Measurements from ENCODE around the gene GDPD5. TPM values are rescaled to one million over a fixed set of nuclear protein-coding genes. Genes with fewer than 3 reads are reported as not detected.

Gene GDPD5
- total and polyA plus RNA-seq, 8 donors: 0.58 to 57.6 (median 4.9) TPM

DNA sequence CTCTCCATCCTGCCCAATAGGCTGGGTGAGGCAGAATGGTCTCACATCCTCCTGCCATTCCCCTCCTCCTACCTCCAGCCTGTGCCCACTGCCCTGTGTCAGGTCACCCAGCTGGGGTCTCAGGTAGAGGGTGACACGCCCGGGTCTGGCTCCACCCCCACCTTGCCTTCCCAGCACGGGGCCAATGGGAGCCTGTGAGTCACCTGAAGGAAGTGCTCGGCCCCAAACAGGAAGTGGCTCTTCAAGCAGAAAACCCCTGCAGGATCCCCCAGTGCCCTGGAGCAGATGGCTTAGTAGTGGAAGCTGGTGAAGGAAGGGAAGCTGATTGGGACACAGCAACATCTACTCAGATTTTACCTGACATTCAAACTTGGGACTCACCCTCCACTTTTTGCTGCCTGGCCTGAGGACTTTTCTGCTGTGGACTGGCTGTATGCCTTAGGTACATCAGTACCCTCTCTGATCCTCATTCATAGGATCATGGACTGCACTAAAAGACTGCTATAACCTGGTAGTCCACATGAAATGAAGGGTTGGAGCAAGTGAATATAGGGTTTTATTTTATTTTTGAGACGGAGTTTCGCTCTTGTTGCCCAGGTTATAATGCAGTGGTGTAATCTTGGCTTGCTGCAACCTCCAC, 33.4 kb downstream of the GDPD5 start:
- no peak overlapping the region for H3K27ac ChIP-seq
- H3K9me3 ChIP-seq: no peaks in the 10 kb centered on the region
- H3K4me1 ChIP-seq: peaks cover 0 to 5% (median 0%) of the 10 kb centered on the region in 4 donors
- 46 to 57% (median 50%) methylated on average over 6 of the region's 6 CpGs for WGBS, 5 donors
- intact Hi-C loops (cut with DNase I; ENCODE audit: low total_unique reads): no loop called here
- peak in 1 of 2 donors; percentile 27 for DNase-seq
- H3K27me3 ChIP-seq: no peaks in the 10 kb centered on the region
- H3K4me3 ChIP-seq: no peak overlapping the region
- H3K36me3 ChIP-seq: no peaks in the 10 kb centered on the region
- TF ChIP-seq POLR2A (IDR thresholded peaks at IDR 0.05) (no peak), EP300 (IDR thresholded peaks at IDR 0.05) (no peak), POLR2AphosphoS5 (IDR thresholded peaks at IDR 0.05) (no peak)
- TF ChIP-seq, protein P1, sequence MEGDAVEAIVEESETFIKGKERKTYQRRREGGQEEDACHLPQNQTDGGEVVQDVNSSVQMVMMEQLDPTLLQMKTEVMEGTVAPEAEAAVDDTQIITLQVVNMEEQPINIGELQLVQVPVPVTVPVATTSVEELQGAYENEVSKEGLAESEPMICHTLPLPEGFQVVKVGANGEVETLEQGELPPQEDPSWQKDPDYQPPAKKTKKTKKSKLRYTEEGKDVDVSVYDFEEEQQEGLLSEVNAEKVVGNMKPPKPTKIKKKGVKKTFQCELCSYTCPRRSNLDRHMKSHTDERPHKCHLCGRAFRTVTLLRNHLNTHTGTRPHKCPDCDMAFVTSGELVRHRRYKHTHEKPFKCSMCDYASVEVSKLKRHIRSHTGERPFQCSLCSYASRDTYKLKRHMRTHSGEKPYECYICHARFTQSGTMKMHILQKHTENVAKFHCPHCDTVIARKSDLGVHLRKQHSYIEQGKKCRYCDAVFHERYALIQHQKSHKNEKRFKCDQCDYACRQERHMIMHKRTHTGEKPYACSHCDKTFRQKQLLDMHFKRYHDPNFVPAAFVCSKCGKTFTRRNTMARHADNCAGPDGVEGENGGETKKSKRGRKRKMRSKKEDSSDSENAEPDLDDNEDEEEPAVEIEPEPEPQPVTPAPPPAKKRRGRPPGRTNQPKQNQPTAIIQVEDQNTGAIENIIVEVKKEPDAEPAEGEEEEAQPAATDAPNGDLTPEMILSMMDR (IDR thresholded peaks at IDR 0.05): no peak

DNA sequence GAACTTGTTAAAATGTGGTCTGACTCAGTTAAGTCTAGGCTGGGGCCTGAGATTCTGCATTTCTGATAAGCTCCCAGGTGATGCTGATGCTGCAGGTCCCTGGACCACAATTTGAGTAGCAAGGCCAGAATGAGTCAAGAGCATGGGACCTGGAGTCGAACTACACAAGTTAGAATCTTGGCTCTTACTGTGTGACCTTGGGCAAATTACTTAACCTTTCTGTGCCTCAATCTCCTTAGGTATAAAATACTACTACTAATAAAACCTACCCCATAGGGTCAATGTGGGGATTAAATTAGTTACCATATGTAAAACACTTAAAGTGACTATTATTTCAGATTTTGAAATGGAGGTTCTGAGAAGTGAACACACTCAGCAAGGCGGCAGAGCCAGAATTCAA, 34.3 kb downstream of the GDPD5 start:
- peaks cover 0 to 5% (median 0%) of the 10 kb centered on the region in 4 donors for H3K4me1 ChIP-seq
- DNase-seq: no peak
- no peaks in the 10 kb centered on the region for H3K27me3 ChIP-seq
- no peaks in the 10 kb centered on the region for H3K9me3 ChIP-seq
- TF ChIP-seq EP300 (IDR thresholded peaks at IDR 0.05) (no peak), POLR2AphosphoS5 (IDR thresholded peaks at IDR 0.05) (no peak), POLR2A (IDR thresholded peaks at IDR 0.05) (no peak)
- TF ChIP-seq, protein P1 (IDR thresholded peaks at IDR 0.05): no peak
- H3K27ac ChIP-seq: no peak overlapping the region
- no peak overlapping the region for H3K4me3 ChIP-seq
- intact Hi-C loops (cut with DNase I; ENCODE audit: low total_unique reads): no loop called here
- no peaks in the 10 kb centered on the region for H3K36me3 ChIP-seq
- WGBS, 5 donors: 93 to 100% (median 96%) methylated on average over 2 of the region's 2 CpGs

DNA sequence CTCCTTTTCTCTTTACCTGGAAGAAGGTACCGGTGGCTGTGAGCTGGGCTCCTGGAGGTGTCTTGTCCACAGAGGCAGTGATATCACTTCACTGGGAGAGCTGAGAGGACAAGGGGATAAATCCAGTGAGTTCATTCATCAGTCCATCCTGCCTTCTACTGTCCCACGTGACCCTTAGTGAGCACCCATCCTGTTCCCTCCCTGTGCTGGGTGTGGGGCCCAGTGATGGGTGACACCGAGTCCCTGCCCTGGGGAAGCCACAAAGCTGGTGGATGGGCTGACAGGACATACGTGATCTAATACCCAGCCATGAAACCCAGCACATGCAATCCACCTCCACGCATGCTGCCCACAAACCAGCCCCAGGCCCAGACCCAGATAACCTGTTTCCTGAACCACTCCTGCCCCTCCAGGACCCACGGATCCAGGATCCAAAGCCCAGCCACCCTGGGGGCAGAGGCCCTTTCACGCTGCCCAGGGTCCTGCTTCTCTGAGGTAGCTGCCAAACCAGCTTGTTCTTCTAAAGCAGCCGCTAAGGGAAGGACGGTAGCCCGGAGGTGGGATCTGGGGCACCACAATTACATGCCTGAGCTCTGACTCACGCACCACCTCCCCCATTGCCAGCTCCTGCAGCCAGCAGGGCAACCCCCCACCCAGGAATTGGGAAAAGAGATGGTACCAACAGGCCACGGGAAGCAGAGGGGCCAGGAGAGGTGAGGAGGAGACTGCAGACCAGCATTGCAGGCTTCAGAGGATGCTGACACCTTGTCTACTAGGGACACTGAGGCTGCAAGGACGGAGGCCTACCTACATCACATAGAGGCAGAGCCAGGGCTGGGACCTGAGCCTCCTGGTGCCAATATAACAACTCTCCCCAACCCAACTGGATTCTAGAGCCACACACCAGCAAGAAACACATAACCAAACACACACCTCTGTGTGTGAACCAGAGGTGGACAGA, 35.2 kb downstream of the GDPD5 start:
- Histone ChIP-seq H3K9me3 (no peaks in the 10 kb centered on the region), H3K4me1 (peaks cover 0 to 5% (median 0%) of the 10 kb centered on the region in 4 donors), H3K4me3 (no peak overlapping the region), H3K36me3 (no peaks in the 10 kb centered on the region), H3K27ac (no peak overlapping the region), H3K27me3 (no peaks in the 10 kb centered on the region)
- 64 to 78% (median 73%) methylated on average over 7 to 13 of the region's 13 CpGs for WGBS, 5 donors
- DNase-seq: no peak
- intact Hi-C loops (cut with DNase I; ENCODE audit: low total_unique reads): no loop called here
- TF ChIP-seq POLR2AphosphoS5 (IDR thresholded peaks at IDR 0.05) (no peak), EP300 (IDR thresholded peaks at IDR 0.05) (no peak), POLR2A (IDR thresholded peaks at IDR 0.05) (no peak)
- TF ChIP-seq, protein P1 (IDR thresholded peaks at IDR 0.05): no peak

DNA sequence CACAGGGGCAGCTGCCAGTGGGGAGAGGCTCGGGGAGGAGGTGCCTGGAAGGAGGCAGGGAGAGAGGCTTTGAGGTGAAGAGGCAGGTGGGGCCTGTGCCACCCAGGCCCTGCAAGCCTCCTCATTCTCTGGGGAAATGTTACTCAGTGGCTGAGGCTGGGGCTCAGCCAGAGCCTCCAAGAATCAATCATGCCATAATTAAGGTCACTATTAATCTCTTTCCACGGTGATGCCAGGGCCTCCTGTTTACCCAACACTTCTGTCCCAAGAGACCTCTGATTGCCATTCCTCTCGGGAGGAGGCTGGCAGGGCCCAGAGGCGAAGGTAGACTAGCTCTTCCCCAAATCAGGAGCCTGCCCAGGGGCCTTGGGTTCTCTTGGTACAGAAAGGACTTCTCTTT, 38.4 kb downstream of the GDPD5 start:
- 53 to 69% (median 67%) methylated on average over 4 of the region's 4 CpGs for WGBS, 5 donors
- Histone ChIP-seq H3K9me3 (no peaks in the 10 kb centered on the region), H3K27ac (no peak overlapping the region), H3K27me3 (no peaks in the 10 kb centered on the region), H3K4me3 (no peak overlapping the region), H3K36me3 (no peaks in the 10 kb centered on the region), H3K4me1 (peaks cover 0 to 5% (median 0%) of the 10 kb centered on the region in 4 donors)
- DNase-seq: no peak
- intact Hi-C loops (cut with DNase I; ENCODE audit: low total_unique reads): no loop called here
- TF ChIP-seq POLR2AphosphoS5 (IDR thresholded peaks at IDR 0.05) (no peak), POLR2A (IDR thresholded peaks at IDR 0.05) (no peak), EP300 (IDR thresholded peaks at IDR 0.05) (no peak)
- TF ChIP-seq, protein P1 (IDR thresholded peaks at IDR 0.05): no peak

All from stomach (tissue), 9 donors.